SIG-M5 treated with dmso at 0.1 percent for 504 hours (cell line): ENCODE data around the gene NDFIP2.

ENCODE experiments used
- DNase-seq: peaks from one replicate; lab custom pipeline; 2025; ENCODE audit not compliant: unreplicated experiment; lab: John Stamatoyannopoulos, UW

Gene NDFIP2

DNA sequence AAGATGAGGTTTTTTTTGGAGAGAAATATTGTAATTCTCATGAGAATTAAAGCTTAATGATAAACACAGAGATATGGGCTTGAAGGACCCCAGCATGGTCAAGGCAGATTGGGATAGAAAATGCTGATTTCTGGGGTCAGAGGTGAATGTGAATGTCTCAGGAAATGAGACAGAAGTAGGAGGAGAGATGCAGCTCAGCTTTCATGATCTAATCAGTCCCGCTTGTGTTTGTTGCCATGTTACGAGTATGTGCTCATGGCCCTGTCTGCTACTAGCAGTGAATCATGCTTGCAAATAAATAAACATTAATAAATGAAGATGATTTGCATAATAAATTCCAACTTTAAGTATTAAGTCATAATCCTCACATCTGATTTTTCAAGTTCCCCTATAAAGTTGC is 23.0 kb upstream of the NDFIP2 start:
- DNase-seq, result no peak

DNA sequence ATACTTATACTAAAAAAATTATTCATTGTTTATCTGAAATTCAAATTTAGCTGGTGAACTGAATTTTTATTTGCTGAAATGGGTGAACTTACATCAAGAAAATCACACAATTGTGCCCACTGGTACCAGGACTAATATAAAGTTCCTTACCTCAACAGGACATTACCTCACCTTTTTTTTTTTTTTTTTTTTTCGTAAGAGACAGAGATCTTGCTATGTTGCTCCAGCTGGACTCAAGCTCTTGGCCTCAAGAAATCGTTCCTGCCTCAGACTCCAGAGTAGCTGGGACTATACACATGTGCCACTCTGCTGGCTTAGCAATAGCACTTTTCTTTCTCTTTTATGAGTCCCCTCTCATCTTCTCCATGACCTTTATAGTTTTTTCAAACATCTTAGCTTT is 22.5 kb upstream of the NDFIP2 start:
- no peak for DNase-seq

- DNase-seq, result no peak
Observed at GRCh38 chr13:79459906-79460305, 21.0 kb upstream of the NDFIP2 start.

- DNase-seq, result no peak
Observed at GRCh38 chr13:79462895-79463294, 18.1 kb upstream of the NDFIP2 start.

- DNase-seq, result no peak
Observed at GRCh38 chr13:79463604-79464003, 17.4 kb upstream of the NDFIP2 start.

DNA sequence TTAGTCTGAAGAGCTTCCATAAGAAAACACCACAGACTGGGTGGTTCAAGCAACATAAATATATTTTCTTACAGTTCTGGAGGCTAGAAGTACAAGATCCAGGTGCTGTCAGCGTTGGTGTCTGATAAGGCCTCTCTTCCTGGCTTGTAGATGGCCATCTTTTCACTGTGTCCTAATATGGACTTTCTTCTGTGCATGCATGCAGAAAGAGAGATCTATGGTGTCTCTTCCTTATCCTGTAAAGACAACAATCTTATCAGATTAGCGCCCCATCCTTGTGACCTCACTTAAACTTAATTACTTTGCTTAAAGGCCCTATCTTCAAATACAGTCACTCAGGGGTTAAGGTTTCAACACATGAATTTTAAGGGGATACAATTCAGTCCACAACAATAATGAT is 14.1 kb upstream of the NDFIP2 start:
- DNase-seq, result no peak

- no peak for DNase-seq
Observed at GRCh38 chr13:79468402-79468801, 12.6 kb upstream of the NDFIP2 start.

DNA sequence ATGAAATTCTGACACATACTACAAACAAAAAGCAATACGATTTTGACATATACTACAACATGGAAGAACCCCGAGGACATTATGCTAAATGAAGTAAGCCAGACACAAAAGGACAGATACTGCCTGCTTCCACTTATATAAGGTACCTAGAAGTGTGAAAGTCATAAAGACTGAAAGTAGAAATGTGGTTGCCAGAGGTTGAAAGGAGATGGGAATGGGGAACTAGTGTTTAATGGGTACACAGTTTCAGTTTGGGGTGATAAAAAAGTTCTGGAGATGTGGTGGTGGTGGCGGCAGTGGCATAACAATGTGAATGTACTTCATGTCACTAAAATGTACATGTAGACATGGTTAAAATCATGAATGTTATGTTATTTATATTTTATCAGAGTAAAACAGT is 12.1 kb upstream of the NDFIP2 start:
- no peak for DNase-seq

- DNase-seq, result no peak
Observed at GRCh38 chr13:79469608-79470007, 11.3 kb upstream of the NDFIP2 start.

DNA sequence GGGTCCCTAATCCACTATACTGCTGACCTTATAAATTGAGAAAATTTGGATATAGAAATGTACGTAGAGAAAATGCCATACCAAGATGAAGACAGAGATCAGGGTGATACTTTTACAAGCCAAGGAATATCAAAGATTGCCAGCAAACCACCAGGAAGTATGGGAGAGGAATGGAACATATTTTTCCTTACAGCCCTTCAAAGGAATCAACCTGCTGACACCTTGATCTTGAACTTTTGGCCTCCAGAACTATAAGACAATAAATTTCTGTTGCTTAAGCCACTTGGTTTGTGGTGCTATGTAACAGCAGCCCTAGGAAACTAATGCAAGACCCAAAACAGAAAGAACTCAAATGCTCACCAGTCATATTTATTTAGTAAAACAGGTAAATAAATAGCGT is 10.3 kb upstream of the NDFIP2 start:
- no peak for DNase-seq

- DNase-seq, result no peak
Observed at GRCh38 chr13:79475569-79475968, 5.4 kb upstream of the NDFIP2 start.

- no peak for DNase-seq
Observed at GRCh38 chr13:79477968-79478367, 3.0 kb upstream of the NDFIP2 start.

GRCh38 chr13:79479882-79480281 is 1.1 kb upstream of the NDFIP2 start:
- DNase-seq, result no peak

DNA sequence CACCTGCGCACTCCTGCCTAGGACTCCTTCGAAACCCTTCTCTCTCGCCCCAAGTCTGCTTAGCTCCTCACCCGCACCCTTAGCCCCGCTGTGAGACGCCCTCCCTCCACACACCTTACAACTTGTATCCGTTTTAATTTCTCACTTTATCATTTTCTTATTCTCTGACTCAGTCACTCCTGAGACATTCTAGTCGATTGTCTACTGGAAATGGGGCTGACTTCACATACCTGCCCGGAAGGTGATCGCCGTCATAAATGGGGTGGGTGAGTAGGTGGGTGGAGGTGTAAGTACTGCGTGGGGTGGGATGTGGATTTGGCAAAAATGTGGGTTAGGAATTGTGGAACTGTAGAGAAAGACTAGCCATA is 714 bp downstream of the NDFIP2 start:
- DNase-seq, result no peak

- DNase-seq, result no peak
Observed at GRCh38 chr13:79482281-79482970, 1.5 kb downstream of the NDFIP2 start.

DNA sequence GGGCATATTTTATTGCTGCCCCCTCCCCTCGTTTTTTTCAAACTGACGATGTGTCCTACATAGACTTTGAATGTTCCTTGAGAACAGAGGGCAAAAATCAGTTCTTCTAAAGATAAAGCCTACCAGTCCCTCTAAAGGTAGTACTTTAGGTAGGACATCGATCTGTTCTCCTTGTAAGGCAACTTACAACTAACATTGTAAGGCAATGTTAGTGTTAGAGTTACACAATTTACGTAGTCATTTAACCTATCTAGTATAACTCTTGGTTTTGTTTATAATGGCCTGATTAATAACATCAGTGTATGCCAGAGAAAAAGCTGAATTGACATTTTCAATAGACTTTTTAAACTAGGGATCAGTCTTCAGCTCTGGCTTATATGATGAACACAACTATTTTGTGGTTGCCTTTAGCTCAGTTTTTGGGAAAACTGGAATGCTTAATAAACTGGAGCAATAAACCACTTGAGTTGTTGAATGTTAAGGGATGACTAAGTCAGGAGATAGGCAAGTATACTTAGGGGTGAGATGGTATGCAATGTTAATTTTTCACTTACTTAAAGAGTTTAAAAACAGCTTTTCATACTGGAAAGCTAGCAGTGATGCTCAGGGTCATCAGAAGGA is 2.2 kb downstream of the NDFIP2 start:
- DNase-seq, result no peak

GRCh38 chr13:79485014-79485811 is 4.3 kb downstream of the NDFIP2 start:
- no peak for DNase-seq

DNA sequence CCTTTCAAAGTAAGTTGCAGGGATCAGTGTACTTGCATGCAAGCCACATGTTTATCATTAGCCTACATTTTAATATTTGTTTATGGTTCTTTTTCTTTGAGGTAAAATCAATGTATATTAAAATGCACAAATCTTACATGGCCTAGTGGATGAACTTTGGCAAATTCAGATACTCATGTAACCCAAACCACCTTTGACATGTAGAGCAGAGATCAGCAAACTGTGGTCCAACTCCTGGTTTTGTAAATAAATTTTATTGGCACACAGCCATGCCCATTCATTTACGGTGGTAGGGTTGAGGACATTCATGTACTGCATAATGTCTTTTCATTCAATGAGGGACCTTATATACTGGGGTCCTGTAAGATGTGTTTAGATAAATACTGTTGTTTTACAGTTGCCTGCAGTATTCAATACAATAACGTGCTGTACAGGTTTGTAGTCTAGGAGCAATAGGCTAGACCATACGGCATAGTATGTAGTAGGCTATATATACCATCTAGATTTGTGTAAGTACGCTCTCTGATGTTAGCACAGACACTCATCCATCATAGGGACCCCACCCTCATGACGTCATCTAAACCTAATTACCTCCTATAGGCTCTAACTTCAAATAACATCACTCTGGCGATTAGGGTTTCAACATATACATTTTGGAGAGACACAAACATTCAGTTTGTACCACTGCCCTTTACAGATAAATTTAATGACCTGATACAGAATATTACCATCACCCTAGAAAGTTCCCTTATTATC is 5.7 kb downstream of the NDFIP2 start:
- DNase-seq, result no peak

DNA sequence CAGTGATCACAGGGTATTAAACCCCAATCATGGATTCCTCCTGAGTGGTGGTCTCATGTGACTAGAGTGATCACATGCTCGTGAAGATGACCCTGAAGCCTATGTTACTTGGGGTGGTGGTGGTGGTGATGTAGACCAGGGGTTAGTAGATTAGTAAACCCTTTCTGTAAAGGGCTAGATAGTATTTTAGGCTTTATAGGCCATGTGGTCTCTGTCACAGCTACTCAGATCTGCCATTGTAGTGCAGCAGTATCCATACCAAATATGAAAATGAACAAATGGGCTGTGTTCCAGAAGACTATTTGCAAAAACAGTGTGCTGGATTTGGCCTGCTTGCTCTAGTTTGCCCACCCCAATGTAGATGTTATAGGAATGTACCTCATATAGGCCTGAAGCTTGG is 9.4 kb downstream of the NDFIP2 start:
- no peak for DNase-seq

- DNase-seq, result no peak
Observed at GRCh38 chr13:79490824-79491223, 9.9 kb downstream of the NDFIP2 start.

GRCh38 chr13:79491715-79492114 is 10.8 kb downstream of the NDFIP2 start:
- DNase-seq, result no peak
